ENCODE data around the gene PNLIPRP1.

Gene PNLIPRP1

GRCh38 chr10:116557305-116557880 is 33.4 kb upstream of the PNLIPRP1 start:
- H3K27ac ChIP-seq (replicated peaks; ENCODE audit: low read length), result no peak overlapping the region
- no peak overlapping the region for H3K4me3 ChIP-seq (ENCODE audit: low read length in 2 of 2)
- no peak overlapping the region for H4K8ac ChIP-seq (ENCODE audit: low read depth, low read length)
- H2AFZ ChIP-seq (ENCODE audit: low read length), result no peak overlapping the region
- no peaks in the 10 kb centered on the region for H3K79me1 ChIP-seq (ENCODE audit: low read depth, low read length)
- no peak overlapping the region for H2BK5ac ChIP-seq (ENCODE audit: low read length)
- WGBS, 2 donors (ENCODE audit: extremely low coverage in 2 of 2, insufficient read length in 2 of 2, insufficient replicate concordance in 1 of 2), result no CpG with 5 or more reads among the region's 5 CpGs
- no peak overlapping the region for H3K4me2 ChIP-seq (ENCODE audit: insufficient read depth, low read length, poor library complexity, severe bottlenecking)
- no peak overlapping the region for H2BK15ac ChIP-seq (ENCODE audit: low read length)
- H3K14ac ChIP-seq (ENCODE audit: low read length), result no peak overlapping the region
- H2AK5ac ChIP-seq (ENCODE audit: low read depth, low read length), result no peak overlapping the region
- no peak overlapping the region for H3K23ac ChIP-seq (ENCODE audit: low read depth, low read length, poor library complexity)
- no peak overlapping the region for H2BK120ac ChIP-seq (ENCODE audit: low read depth, low read length)
- no peak overlapping the region for H3K9ac ChIP-seq (ENCODE audit: low read depth, low read length, poor library complexity)
- no peaks in the 10 kb centered on the region for H3K36me3 ChIP-seq (replicated peaks in 1 of 2; ENCODE audit: control insufficient read depth in 2 of 2, insufficient read depth in 2 of 2, low read length in 2 of 2)
- no peaks in the 10 kb centered on the region for H3K9me3 ChIP-seq (replicated peaks in 1 of 2; ENCODE audit: control insufficient read depth in 2 of 2, insufficient read depth in 1 of 2, low read depth in 1 of 2, low read length in 2 of 2)
- H3K4me1 ChIP-seq (ENCODE audit: control insufficient read depth in 2 of 2, insufficient read depth in 1 of 2, low read depth in 1 of 2, low read length in 2 of 2), result no peaks in the 10 kb centered on the region
- DNase-seq (ENCODE audit: low spot score), result no peak
- H3K18ac ChIP-seq (ENCODE audit: low read length), result no peak overlapping the region
- no peak overlapping the region for H3K4ac ChIP-seq (ENCODE audit: low read length)
- H4K91ac ChIP-seq (ENCODE audit: low read depth, low read length, poor library complexity), result no peak overlapping the region
- H3K27me3 ChIP-seq (ENCODE audit: control insufficient read depth in 3 of 3, insufficient read depth in 3 of 3, low read depth in 1 of 3, low read length in 3 of 3), result no peaks in the 10 kb centered on the region
- no peak overlapping the region for H2BK12ac ChIP-seq (ENCODE audit: low read length)

DNA sequence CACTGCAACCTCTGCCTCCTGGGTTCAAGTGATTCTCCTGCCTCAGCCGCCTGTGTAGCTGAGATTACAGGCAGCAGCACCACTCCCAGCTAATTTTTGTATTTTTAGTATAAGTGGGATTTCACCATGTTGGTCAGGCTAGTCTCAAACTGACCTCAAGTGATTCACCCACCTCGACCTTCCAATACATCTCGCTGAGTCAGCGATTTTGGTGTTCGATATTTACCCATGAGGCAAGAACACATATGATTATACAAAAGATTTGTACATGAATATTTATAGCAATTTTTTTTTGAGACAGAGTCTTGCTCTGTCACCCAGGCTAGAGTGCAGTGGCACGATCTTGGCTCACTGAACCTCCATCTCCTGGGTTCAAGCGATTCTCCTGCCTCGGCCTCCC is 25.2 kb upstream of the PNLIPRP1 start:
- Histone ChIP-seq H3K27ac (replicated peaks; ENCODE audit: low read length) (no peak overlapping the region), H2BK15ac (ENCODE audit: low read length) (no peak overlapping the region)
- no CpG with 5 or more reads among the region's 8 CpGs for WGBS, 2 donors (ENCODE audit: extremely low coverage in 2 of 2, insufficient read length in 2 of 2, insufficient replicate concordance in 1 of 2)

GRCh38 chr10:116566932-116567331 is 23.8 kb upstream of the PNLIPRP1 start:
- Histone ChIP-seq H3K27me3 (ENCODE audit: control insufficient read depth in 3 of 3, insufficient read depth in 3 of 3, low read depth in 1 of 3, low read length in 3 of 3) (no peaks in the 10 kb centered on the region), H3K79me1 (ENCODE audit: low read depth, low read length) (no peaks in the 10 kb centered on the region), H3K36me3 (replicated peaks in 1 of 2; ENCODE audit: control insufficient read depth in 2 of 2, insufficient read depth in 2 of 2, low read length in 2 of 2) (no peaks in the 10 kb centered on the region), H3K14ac (ENCODE audit: low read length) (no peak overlapping the region), H3K9me3 (replicated peaks in 1 of 2; ENCODE audit: control insufficient read depth in 2 of 2, insufficient read depth in 1 of 2, low read depth in 1 of 2, low read length in 2 of 2) (no peaks in the 10 kb centered on the region), H2BK120ac (ENCODE audit: low read depth, low read length) (no peak overlapping the region), H3K4me3 (ENCODE audit: low read length in 2 of 2) (no peak overlapping the region), H3K9ac (ENCODE audit: low read depth, low read length, poor library complexity) (no peak overlapping the region), H3K27ac (replicated peaks; ENCODE audit: low read length) (no peak overlapping the region), H3K23ac (ENCODE audit: low read depth, low read length, poor library complexity) (no peak overlapping the region), H2BK5ac (ENCODE audit: low read length) (no peak overlapping the region), H2AFZ (ENCODE audit: low read length) (no peak overlapping the region), H3K4me2 (ENCODE audit: insufficient read depth, low read length, poor library complexity, severe bottlenecking) (no peak overlapping the region), H4K91ac (ENCODE audit: low read depth, low read length, poor library complexity) (no peak overlapping the region), H2BK15ac (ENCODE audit: low read length) (no peak overlapping the region), H4K8ac (ENCODE audit: low read depth, low read length) (no peak overlapping the region), H3K4me1 (ENCODE audit: control insufficient read depth in 2 of 2, insufficient read depth in 1 of 2, low read depth in 1 of 2, low read length in 2 of 2) (no peaks in the 10 kb centered on the region), H2AK5ac (ENCODE audit: low read depth, low read length) (no peak overlapping the region), H3K4ac (ENCODE audit: low read length) (no peak overlapping the region), H3K18ac (ENCODE audit: low read length) (no peak overlapping the region), H2BK12ac (ENCODE audit: low read length) (no peak overlapping the region)
- no peak for DNase-seq (ENCODE audit: low spot score)

More for the DNA sequence above, 25.2 kb upstream of the PNLIPRP1 start:
- Histone ChIP-seq H3K18ac (ENCODE audit: low read length) (no peak overlapping the region), H2BK12ac (ENCODE audit: low read length) (no peak overlapping the region), H2BK120ac (ENCODE audit: low read depth, low read length) (no peak overlapping the region), H3K9ac (ENCODE audit: low read depth, low read length, poor library complexity) (no peak overlapping the region), H2AK5ac (ENCODE audit: low read depth, low read length) (no peak overlapping the region), H3K79me1 (ENCODE audit: low read depth, low read length) (no peaks in the 10 kb centered on the region), H4K8ac (ENCODE audit: low read depth, low read length) (no peak overlapping the region), H3K14ac (ENCODE audit: low read length) (no peak overlapping the region), H3K36me3 (replicated peaks in 1 of 2; ENCODE audit: control insufficient read depth in 2 of 2, insufficient read depth in 2 of 2, low read length in 2 of 2) (no peaks in the 10 kb centered on the region), H2BK5ac (ENCODE audit: low read length) (no peak overlapping the region), H3K27me3 (ENCODE audit: control insufficient read depth in 3 of 3, insufficient read depth in 3 of 3, low read depth in 1 of 3, low read length in 3 of 3) (no peaks in the 10 kb centered on the region), H2AFZ (ENCODE audit: low read length) (no peak overlapping the region), H3K23ac (ENCODE audit: low read depth, low read length, poor library complexity) (no peak overlapping the region), H3K4me2 (ENCODE audit: insufficient read depth, low read length, poor library complexity, severe bottlenecking) (no peak overlapping the region), H3K4me3 (ENCODE audit: low read length in 2 of 2) (no peak overlapping the region), H3K4me1 (ENCODE audit: control insufficient read depth in 2 of 2, insufficient read depth in 1 of 2, low read depth in 1 of 2, low read length in 2 of 2) (no peaks in the 10 kb centered on the region), H3K4ac (ENCODE audit: low read length) (no peak overlapping the region), H4K91ac (ENCODE audit: low read depth, low read length, poor library complexity) (no peak overlapping the region), H3K9me3 (replicated peaks in 1 of 2; ENCODE audit: control insufficient read depth in 2 of 2, insufficient read depth in 1 of 2, low read depth in 1 of 2, low read length in 2 of 2) (no peaks in the 10 kb centered on the region)
- no peak for DNase-seq (ENCODE audit: low spot score)

DNA sequence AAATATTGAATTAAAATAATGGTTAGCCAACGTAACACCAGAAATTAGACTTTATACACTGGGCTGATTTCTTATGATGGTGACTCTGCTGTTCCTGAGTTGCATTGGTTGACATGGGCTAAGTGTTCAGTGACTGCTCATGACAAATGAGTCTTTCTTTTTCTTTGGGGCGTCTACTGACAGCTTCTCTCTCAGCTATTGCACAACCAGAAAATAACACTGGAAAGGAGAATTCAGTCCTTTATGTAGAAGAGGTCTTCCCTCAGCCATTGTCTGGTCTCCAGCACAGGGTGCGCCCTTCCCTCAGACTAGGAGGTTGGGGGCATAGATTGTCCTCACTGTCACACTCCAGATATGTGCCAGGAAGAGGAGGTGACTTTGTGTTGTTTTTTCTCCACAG is 23.4 kb upstream of the PNLIPRP1 start:
- H4K8ac ChIP-seq (ENCODE audit: low read depth, low read length), result no peak overlapping the region

More for the DNA sequence above, 23.4 kb upstream of the PNLIPRP1 start:
- H4K91ac ChIP-seq (ENCODE audit: low read depth, low read length, poor library complexity), result no peak overlapping the region
- H3K79me1 ChIP-seq (ENCODE audit: low read depth, low read length), result no peaks in the 10 kb centered on the region
- H2BK120ac ChIP-seq (ENCODE audit: low read depth, low read length), result no peak overlapping the region
- H2BK12ac ChIP-seq (ENCODE audit: low read length), result no peak overlapping the region
- H3K36me3 ChIP-seq (replicated peaks in 1 of 2; ENCODE audit: control insufficient read depth in 2 of 2, insufficient read depth in 2 of 2, low read length in 2 of 2), result no peaks in the 10 kb centered on the region
- H2AK5ac ChIP-seq (ENCODE audit: low read depth, low read length), result no peak overlapping the region
- H3K4ac ChIP-seq (ENCODE audit: low read length), result no peak overlapping the region
- H3K4me3 ChIP-seq (ENCODE audit: low read length in 2 of 2), result no peak overlapping the region
- no peak overlapping the region for H3K27ac ChIP-seq (replicated peaks; ENCODE audit: low read length)
- no peak overlapping the region for H3K9ac ChIP-seq (ENCODE audit: low read depth, low read length, poor library complexity)
- H3K14ac ChIP-seq (ENCODE audit: low read length), result no peak overlapping the region
- H3K18ac ChIP-seq (ENCODE audit: low read length), result no peak overlapping the region
- no peak overlapping the region for H2BK5ac ChIP-seq (ENCODE audit: low read length)
- no CpG with 5 or more reads among the region's 3 CpGs for WGBS, 2 donors (ENCODE audit: extremely low coverage in 2 of 2, insufficient read length in 2 of 2, insufficient replicate concordance in 1 of 2)
- H2AFZ ChIP-seq (ENCODE audit: low read length), result no peak overlapping the region
- H3K27me3 ChIP-seq (ENCODE audit: control insufficient read depth in 3 of 3, insufficient read depth in 3 of 3, low read depth in 1 of 3, low read length in 3 of 3), result no peaks in the 10 kb centered on the region
- no peak for DNase-seq (ENCODE audit: low spot score)
- no peaks in the 10 kb centered on the region for H3K4me1 ChIP-seq (ENCODE audit: control insufficient read depth in 2 of 2, insufficient read depth in 1 of 2, low read depth in 1 of 2, low read length in 2 of 2)
- H3K9me3 ChIP-seq (replicated peaks in 1 of 2; ENCODE audit: control insufficient read depth in 2 of 2, insufficient read depth in 1 of 2, low read depth in 1 of 2, low read length in 2 of 2), result no peaks in the 10 kb centered on the region
- H3K4me2 ChIP-seq (ENCODE audit: insufficient read depth, low read length, poor library complexity, severe bottlenecking), result no peak overlapping the region
- no peak overlapping the region for H2BK15ac ChIP-seq (ENCODE audit: low read length)
- no peak overlapping the region for H3K23ac ChIP-seq (ENCODE audit: low read depth, low read length, poor library complexity)
